ENCODE results near the gene KLHL21. TPM values are rescaled to one million over a fixed set of nuclear protein-coding genes. Genes with fewer than 3 reads are reported as not detected.

Gene KLHL21
- total and polyA plus RNA-seq, 2 donors (not counting 1 experiment from before 2014, with no cell fraction given), result 14.4 to 29.9 TPM

- no peaks in the 10 kb centered on the region for H3K27me3 Mint-ChIP-seq
- ChIA-PET POLR2A (interaction anchor here (0.6 kb wide), 1 partner anchor 17 kb away, joined by 4 read pairs; the partner anchor contains the start of gene ZBTB48), CTCF (no interaction called here)
- H4K20me1 ChIP-seq (ENCODE audit: control insufficient read depth, insufficient read depth, low read length, poor library complexity, severe bottlenecking), result peaks cover 62% of the 10 kb centered on the region
- TF ChIP-seq CTCF (IDR thresholded peaks at IDR 0.05), result no peak
- peaks cover 0 to 50% of the 10 kb centered on the region in 2 experiments for H3K36me3 ChIP-seq (replicated peaks in 1 of 2; ENCODE audit: control extremely low read depth in 1 of 2, control insufficient read depth in 1 of 2, extremely low read depth in 1 of 2, insufficient read depth in 2 of 2, low read length in 1 of 2)
- ATAC-seq (ENCODE audit: low read depth) (no peak), DNase-seq (no peak)
- no peaks in the 10 kb centered on the region for H3K9me3 Mint-ChIP-seq (ENCODE audit: insufficient read depth)
- H3K4me1 Mint-ChIP-seq, result peaks cover 30% of the 10 kb centered on the region
- 97% methylated on average over 13 of the region's 15 CpGs for WGBS (ENCODE audit: insufficient coverage)
- intact Hi-C loops (cut with micrococcal nuclease), result no loop called here
- no peak overlapping the region for H3K27ac ChIP-seq (ENCODE audit: low read length in 2 of 2)
- H3K4me3 Mint-ChIP-seq, result no peak overlapping the region
- peaks cover 21 to 30% of the 10 kb centered on the region in 2 donors for H3K4me1 ChIP-seq (ENCODE audit: control insufficient read depth in 2 of 2, insufficient read depth in 2 of 2, low read length in 2 of 2)
- peaks cover 59% of the 10 kb centered on the region for H3K79me2 ChIP-seq (ENCODE audit: control insufficient read depth, insufficient read depth, low read length)
- H3K27ac Mint-ChIP-seq, result no peak overlapping the region
- no peak overlapping the region for H3K4me2 ChIP-seq (replicated peaks; ENCODE audit: low read depth, low read length, poor library complexity, severe bottlenecking)
- H3K9ac ChIP-seq (ENCODE audit: low read length), result no peak overlapping the region
- H3K4me3 ChIP-seq (ENCODE audit: control extremely low read depth in 1 of 5, extremely low read depth in 1 of 5, insufficient read depth in 1 of 5, low read depth in 2 of 5, low read length in 4 of 5), result no peak overlapping the region
- no peak overlapping the region for H2AFZ ChIP-seq (ENCODE audit: insufficient read depth, low read depth, low read length, poor library complexity, severe bottlenecking)
- H3K9me3 ChIP-seq (ENCODE audit: control extremely low read depth in 1 of 3, control insufficient read depth in 2 of 3, insufficient read depth in 1 of 3, low read length in 2 of 3), result no peaks in the 10 kb centered on the region
- H3K27me3 ChIP-seq (replicated peaks in 1 of 4; ENCODE audit: control extremely low read depth in 1 of 4, control insufficient read depth in 3 of 4, insufficient read depth in 4 of 4, low read length in 3 of 4), result no peaks in the 10 kb centered on the region
Measured at GRCh38 chr1:6596886-6597776, 5.5 kb downstream of the KLHL21 start.

- TF ChIP-seq EZH2 (IDR thresholded peaks at IDR 0.05; ENCODE audit: borderline replicate concordance, insufficient read depth, low read depth, low read length, poor library complexity, severe bottlenecking) (no peak), CTCF (IDR thresholded peaks at IDR 0.05) (no peak)
- no peak for ATAC-seq (ENCODE audit: low read depth)
- Histone ChIP-seq H3K79me2 (ENCODE audit: control insufficient read depth, insufficient read depth, low read length) (peaks cover 51% of the 10 kb centered on the region), H3K27me3 (replicated peaks in 1 of 4; ENCODE audit: control extremely low read depth in 1 of 4, control insufficient read depth in 3 of 4, insufficient read depth in 4 of 4, low read length in 3 of 4) (no peaks in the 10 kb centered on the region), H3K27ac (ENCODE audit: low read length in 2 of 2) (no peak overlapping the region), H3K9me3 (ENCODE audit: control extremely low read depth in 1 of 3, control insufficient read depth in 2 of 3, insufficient read depth in 1 of 3, low read length in 2 of 3) (no peaks in the 10 kb centered on the region), H4K20me1 (ENCODE audit: control insufficient read depth, insufficient read depth, low read length, poor library complexity, severe bottlenecking) (peaks cover 61% of the 10 kb centered on the region), H3K4me1 (ENCODE audit: control insufficient read depth in 2 of 2, insufficient read depth in 2 of 2, low read length in 2 of 2) (peaks cover 21 to 31% of the 10 kb centered on the region in 2 donors), H3K4me3 (ENCODE audit: control extremely low read depth in 1 of 5, extremely low read depth in 1 of 5, insufficient read depth in 1 of 5, low read depth in 2 of 5, low read length in 4 of 5) (no peak overlapping the region), H2AFZ (ENCODE audit: insufficient read depth, low read depth, low read length, poor library complexity, severe bottlenecking) (no peak overlapping the region), H3K4me2 (replicated peaks; ENCODE audit: low read depth, low read length, poor library complexity, severe bottlenecking) (no peak overlapping the region), H3K36me3 (replicated peaks in 1 of 2; ENCODE audit: control extremely low read depth in 1 of 2, control insufficient read depth in 1 of 2, extremely low read depth in 1 of 2, insufficient read depth in 2 of 2, low read length in 1 of 2) (peaks cover 0 to 50% of the 10 kb centered on the region in 2 experiments), H3K9ac (ENCODE audit: low read length) (no peak overlapping the region)
- CTCF ChIA-PET, result no interaction called here
- H3K27me3 Mint-ChIP-seq, result no peaks in the 10 kb centered on the region
- H3K27ac Mint-ChIP-seq, result no peak overlapping the region
- 89% methylated on average over 3 of the region's 7 CpGs for WGBS (ENCODE audit: insufficient coverage)
- H3K4me1 Mint-ChIP-seq, result peaks cover 30% of the 10 kb centered on the region
- no peak for DNase-seq
- POLR2A ChIA-PET, result no interaction called here
- intact Hi-C loops (cut with micrococcal nuclease), result no loop called here
- no peak overlapping the region for H3K4me3 Mint-ChIP-seq
- H3K9me3 Mint-ChIP-seq (ENCODE audit: insufficient read depth), result no peaks in the 10 kb centered on the region
Measured at GRCh38 chr1:6596351-6596750, 6.3 kb downstream of the KLHL21 start.

Data from B cell (primary cell).